Neural crest cell (in vitro differentiated cells): ENCODE measurements around the gene PVALB. TPM values are rescaled to one million over a fixed set of nuclear protein-coding genes. Genes with fewer than 3 reads are reported as not detected.

Source experiments
- DNase-seq: peaks from one replicate; pipeline ENCODE4 v3.0.0; 2021; ENCODE audit warnings: low read depth, mixed read lengths, low spot score
- H3K27ac Mint-ChIP-seq: one replicate; pipeline ENCODE4 v1.8.0; 2021; ENCODE audit warnings: mild to moderate bottlenecking, mixed read lengths; ENCODE audit not compliant: unreplicated experiment
- H3K27me3 Mint-ChIP-seq: 2 replicates; pipeline ENCODE4 v1.8.0; 2021; ENCODE audit warnings: low read depth, mild to moderate bottlenecking, mixed read lengths
- H3K36me3 Mint-ChIP-seq: 2 replicates; pipeline ENCODE4 v1.8.0; 2021; ENCODE audit warnings: low read depth, mild to moderate bottlenecking, mixed read lengths
- H3K4me1 Mint-ChIP-seq: 2 replicates; pipeline ENCODE4 v1.8.0; 2021; ENCODE audit warnings: mixed read lengths
- H3K4me3 Mint-ChIP-seq: one replicate; pipeline ENCODE4 v1.8.0; 2021; ENCODE audit warnings: mild to moderate bottlenecking, mixed read lengths
- H3K9me3 Mint-ChIP-seq: 2 replicates; pipeline ENCODE4 v1.8.0; 2021; ENCODE audit warnings: mixed read lengths
- CTCF ChIP-seq: fragments of 200-600 bp; sonication (generic); conservative IDR thresholded peaks from 2 replicates; pipeline ENCODE4 v1.5.0; 2021; ENCODE audit warnings: antibody characterized with exemption, mild to moderate bottlenecking
- total RNA-seq: library from RNA; stranded (reverse); gene quantifications from 2 replicates; pipeline ENCODE4 v1.2.1, GENCODE V29; 2021

PVALB gene
- total RNA-seq, 1 donor from 2014 or later = 0.68 TPM

GRCh38 chr22:36858156-36858555 is 41.3 kb upstream of the PVALB start:
- DNase-seq = no peak
- TF ChIP-seq CTCF = no peak
- Mint-ChIP-seq H3K9me3 (no peaks in the 10 kb centered on the region), H3K27ac (no peak overlapping the region), H3K4me3 (no peak overlapping the region), H3K36me3 (no peaks in the 10 kb centered on the region), H3K27me3 (peaks cover 36% of the 10 kb centered on the region), H3K4me1 (peaks cover 12% of the 10 kb centered on the region)

DNA sequence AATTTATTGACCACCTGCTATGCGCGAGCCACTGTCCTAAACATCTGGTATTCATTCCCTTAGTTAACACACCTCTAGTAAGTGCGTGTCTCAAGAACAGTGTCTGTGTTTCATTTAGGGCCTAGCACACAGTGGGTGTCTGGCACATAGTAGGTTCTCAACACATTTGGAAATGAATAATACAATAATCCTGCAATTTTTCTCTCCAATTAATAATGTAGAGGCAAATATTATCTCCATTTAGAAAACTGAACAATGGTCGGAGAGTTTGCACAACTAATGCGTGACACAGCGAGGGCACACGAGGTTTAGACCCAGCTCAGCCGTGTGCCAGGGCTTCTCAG is 39.9 kb upstream of the PVALB start:
- H3K27me3 Mint-ChIP-seq = peaks cover 36% of the 10 kb centered on the region
- no peak for DNase-seq

DNA sequence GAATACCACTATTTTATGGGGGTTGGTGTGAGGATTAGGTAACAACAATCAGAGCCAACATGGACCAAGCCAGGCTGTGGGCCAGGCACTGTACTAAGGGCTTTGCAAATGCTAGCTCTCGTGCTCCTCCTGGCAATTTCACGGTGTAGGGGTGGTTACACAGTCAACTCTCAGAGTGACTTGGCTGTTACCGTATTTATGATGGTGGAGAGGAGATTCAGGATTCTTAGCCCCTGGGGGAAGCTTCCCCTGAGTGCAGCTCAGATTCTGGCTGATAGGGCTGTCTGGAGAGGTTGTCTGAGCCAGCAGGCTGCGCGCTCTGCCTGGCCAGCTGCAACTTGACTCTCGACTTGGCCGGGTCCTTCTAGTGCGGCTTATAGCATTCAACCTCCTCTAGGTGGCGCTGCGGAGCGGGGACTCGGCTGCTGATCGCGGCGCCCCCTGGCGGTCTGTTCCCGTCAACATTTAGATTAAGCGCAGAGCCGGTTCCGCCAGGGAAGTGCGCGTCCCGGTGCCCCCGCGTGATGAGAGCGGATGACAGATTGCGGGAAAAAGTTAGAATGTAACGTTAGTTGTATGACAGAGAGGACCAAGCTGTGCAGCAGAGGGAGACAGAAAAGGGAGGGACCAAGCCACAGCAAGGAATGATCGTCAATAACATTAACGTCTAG is 39.4 kb upstream of the PVALB start:
- Mint-ChIP-seq H3K9me3 (no peaks in the 10 kb centered on the region), H3K27me3 (peaks cover 36% of the 10 kb centered on the region), H3K27ac (no peak overlapping the region), H3K36me3 (no peaks in the 10 kb centered on the region), H3K4me1 (peaks cover 15% of the 10 kb centered on the region), H3K4me3 (no peak overlapping the region)
- peak; percentile 100 for TF ChIP-seq CTCF
- peak; percentile 100 for DNase-seq

More for the DNA sequence above, 39.9 kb upstream of the PVALB start:
- Mint-ChIP-seq H3K4me1 (peaks cover 14% of the 10 kb centered on the region), H3K9me3 (no peaks in the 10 kb centered on the region), H3K36me3 (no peaks in the 10 kb centered on the region), H3K4me3 (no peak overlapping the region), H3K27ac (no peak overlapping the region)
- no peak for TF ChIP-seq CTCF

GRCh38 chr22:36855478-36855877 is 38.6 kb upstream of the PVALB start:
- Mint-ChIP-seq H3K9me3 (no peaks in the 10 kb centered on the region), H3K36me3 (no peaks in the 10 kb centered on the region), H3K4me3 (no peak overlapping the region), H3K27ac (no peak overlapping the region), H3K4me1 (peaks cover 18% of the 10 kb centered on the region), H3K27me3 (peaks cover 38% of the 10 kb centered on the region)
- TF ChIP-seq CTCF = no peak
- DNase-seq = no peak

GRCh38 chr22:36853407-36854099 is 36.7 kb upstream of the PVALB start:
- TF ChIP-seq CTCF = peak; percentile 71
- Mint-ChIP-seq H3K4me1 (peaks cover 18% of the 10 kb centered on the region), H3K27me3 (peaks cover 32% of the 10 kb centered on the region), H3K27ac (no peak overlapping the region), H3K4me3 (no peak overlapping the region), H3K9me3 (no peaks in the 10 kb centered on the region), H3K36me3 (no peaks in the 10 kb centered on the region)
- DNase-seq = peak; percentile 87
